HG03558 (cell line): ENCODE measurements around the gene INAFM2.

Experiments used
- ATAC-seq: cut with Tn5 transposase; IDR thresholded peaks from one replicate; pipeline ENCODE4 v1.9.1; 2021; ENCODE audit warnings: moderate number of reproducible peaks; ENCODE audit not compliant: unreplicated experiment; ENCODE audit errors: extremely low read depth

INAFM2 gene

DNA sequence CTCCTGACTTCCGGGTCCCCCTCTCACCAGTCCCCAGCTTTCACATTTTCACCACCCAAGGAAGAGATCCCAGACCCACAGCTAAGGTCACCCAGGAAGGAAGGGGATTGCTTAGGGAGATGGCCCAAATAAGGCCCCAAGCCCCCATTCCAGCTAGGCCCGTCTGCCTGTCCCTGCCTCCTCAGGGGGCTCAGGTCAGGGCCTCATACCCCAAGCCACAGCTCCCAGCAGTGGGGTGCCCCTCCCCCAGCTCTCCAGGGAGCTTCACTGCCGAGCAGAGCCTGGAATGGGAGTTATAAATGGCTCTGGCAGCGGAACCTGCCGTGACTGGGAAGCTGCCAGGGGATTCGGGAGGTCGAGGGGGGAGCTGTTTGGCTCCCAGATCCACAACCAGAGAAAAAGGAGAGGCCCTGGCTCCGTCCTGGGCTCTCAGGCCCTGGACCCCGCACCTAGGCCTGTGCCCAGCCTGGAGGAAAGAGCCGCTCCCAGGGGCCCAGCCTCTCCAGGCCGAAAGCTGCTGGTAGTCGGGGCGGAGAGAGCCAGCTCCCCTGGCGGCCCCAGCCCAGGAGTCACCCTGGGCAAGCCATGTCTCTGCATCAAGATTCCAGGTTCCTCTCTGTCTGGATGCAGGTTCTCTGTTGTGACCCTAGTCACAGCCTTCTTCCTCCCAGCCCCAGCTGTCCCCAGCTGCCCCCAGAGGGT is 16.7 kb downstream of the INAFM2 start:
- no peak for ATAC-seq

DNA sequence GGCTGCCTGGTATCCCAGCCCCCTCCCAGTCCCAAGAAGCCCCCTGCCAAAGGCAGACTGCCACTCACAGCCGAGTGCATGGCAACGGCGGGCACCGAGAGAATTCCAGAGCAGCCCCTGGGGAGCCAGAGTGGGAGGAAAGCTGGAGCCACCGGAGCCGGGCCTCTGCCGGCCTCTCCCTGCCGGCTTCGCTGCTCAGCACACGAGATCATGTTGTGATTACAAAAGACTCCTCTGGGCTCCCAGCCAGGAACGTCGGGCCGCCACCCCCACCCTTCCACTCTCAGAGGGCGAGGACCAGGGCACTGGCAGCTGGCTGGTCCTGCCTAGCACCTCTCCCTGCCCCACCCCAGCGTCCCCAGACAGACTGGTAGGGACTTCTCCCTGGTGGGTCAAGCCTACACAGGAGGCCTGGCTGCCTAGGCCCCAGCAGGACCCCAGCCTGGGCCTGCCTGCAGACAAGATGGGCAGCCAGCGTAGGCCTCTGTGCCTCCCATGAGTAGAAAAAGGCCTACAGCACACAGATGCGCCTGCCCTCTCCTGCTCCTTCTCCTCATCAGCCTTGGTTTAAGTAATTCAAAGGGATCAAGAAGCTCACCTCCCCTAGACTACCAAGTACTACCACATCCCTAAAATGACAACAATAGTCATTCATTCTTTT is 17.4 kb downstream of the INAFM2 start, which contains the start of gene CCDC9B:
CCDC9B (minus strand) TSS at position 200 of the 661 bp plus-strand sequence; CDS start at position 80, 120 bp downstream.
- ATAC-seq, result no peak

DNA sequence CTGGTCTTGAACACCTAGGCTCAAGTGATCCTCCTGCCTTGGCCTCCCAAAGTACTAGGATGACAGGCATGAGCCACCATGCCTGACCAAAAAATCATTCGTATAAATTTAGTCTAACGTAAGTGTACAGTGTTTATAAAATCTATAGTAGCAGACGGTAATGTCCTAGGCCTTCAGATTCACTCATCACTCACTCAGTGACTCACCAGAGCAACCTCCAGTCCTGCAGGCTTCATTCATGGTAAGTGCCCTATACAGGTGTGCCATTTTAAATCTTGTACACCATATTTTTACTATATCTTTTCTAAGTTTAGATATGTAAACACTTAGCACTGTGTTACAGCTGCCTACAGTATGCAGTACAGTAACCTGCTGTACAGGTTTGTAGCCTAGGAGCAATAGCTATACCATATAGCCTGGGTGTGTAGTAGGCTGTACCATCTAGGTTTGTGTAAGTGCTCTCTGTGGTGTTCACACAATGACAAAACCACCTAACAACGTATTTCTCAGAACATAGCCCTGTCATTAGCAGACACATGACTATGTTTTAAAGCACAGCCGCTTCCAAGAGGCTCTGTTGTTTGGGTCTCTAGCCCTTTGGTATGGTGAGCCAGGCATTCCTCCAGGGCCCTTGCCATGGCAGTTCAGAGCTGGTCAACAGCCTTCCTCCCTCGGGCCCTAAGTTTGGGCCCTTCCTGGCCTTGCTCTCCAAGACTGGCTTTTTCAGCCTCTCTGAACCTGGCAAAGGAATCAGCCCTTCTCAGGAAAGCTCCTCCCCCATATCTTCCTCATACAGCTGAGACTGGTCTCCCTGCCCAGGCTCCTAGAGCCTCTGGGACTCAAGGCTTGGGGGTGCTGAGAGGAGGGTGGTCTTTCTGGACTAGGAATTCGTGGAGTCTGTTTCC is 19.2 kb downstream of the INAFM2 start:
- no peak for ATAC-seq

DNA sequence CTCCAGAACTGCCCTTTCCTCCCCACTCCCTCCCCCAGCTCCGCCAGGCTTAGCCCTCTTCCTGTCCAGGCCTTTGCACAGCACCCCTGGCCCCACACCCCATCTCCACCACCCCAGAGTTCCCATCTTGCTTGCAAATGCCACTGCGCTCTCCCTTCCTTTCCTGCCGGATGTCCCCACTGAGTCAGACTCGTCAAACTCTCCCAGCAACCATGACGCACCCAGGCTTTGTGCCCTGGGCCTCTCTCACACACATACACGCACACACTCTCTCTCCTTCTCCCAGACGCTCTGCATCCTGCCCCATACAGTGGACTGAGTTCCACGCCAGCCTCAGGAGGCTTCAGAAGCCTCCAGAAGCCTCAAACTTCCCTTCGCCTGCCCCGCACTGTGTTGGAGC is 20.0 kb downstream of the INAFM2 start:
- ATAC-seq, result no peak

DNA sequence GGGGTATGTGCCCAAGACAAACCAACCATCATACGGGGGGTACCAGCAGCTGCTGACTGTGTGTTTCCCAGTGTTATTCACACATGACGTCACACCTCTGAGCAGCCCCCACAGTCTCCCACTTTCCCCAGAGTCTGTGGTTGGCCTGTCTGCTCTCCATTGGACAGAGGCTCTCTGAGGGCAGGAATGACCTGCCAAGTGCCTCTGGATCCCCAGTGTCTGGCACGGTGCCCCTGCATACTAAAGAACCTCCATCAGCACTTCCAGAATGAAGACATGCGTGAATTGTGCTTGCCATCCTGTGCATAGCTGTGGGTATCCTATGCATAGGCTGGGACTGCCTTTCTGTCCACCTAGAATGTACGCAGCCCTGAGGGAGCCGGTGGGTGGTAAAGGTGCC is 20.7 kb downstream of the INAFM2 start:
- ATAC-seq, result no peak

DNA sequence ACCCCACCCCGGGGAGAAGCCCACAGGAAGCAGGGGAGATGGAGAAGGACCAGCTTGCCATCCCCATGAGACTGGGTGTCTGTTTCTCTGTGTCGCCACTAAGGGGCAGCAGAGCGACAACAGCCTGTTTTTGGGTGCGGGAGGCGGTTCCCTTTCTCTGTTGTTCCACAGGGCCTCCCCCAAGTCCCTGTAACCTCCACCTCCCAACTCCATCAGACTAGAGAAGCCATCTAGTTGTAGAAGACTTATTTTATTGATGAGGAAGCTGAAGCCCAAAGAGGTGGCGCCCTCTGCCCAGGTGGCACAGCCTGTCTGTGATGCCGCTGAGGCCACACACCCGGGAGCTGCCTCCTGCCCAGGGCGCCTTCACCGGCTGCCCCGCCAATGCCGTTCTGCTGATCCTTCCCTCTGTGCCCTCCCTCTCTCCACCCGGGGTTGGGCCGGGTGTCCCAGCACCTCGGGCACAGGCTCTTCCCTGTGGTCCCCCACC is 21.2 kb downstream of the INAFM2 start:
- no peak for ATAC-seq

DNA sequence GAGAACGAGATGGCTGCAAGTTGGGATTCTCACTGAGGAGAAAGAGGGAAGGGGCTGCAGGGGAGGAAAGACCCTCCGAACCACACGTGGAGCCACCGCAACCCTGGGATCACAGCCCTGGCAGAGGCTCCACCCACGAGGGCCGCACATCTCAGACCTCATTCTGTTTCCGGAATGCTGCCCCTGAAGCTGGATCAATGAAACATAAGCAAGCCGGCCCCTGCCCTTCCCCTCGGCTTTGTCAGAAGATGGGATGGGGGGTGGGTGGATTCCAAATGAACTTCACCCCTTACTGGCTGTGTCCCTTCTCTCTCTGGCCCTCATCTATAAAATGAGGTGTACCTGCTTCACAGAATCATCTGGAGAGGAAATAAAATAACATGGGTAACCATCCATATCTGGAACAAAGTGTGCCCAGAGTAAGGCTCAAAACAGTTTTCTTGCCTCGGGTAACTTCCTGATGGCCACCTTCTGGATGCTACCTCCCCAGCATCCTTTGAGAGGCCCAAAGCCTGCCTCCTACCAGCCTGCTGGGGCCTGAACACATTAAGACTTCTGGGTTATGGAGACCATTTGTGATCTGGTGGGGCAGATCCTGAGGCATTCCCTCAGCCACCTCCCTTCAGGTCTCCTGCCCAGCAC is 21.9 kb downstream of the INAFM2 start:
- ATAC-seq, result no peak

DNA sequence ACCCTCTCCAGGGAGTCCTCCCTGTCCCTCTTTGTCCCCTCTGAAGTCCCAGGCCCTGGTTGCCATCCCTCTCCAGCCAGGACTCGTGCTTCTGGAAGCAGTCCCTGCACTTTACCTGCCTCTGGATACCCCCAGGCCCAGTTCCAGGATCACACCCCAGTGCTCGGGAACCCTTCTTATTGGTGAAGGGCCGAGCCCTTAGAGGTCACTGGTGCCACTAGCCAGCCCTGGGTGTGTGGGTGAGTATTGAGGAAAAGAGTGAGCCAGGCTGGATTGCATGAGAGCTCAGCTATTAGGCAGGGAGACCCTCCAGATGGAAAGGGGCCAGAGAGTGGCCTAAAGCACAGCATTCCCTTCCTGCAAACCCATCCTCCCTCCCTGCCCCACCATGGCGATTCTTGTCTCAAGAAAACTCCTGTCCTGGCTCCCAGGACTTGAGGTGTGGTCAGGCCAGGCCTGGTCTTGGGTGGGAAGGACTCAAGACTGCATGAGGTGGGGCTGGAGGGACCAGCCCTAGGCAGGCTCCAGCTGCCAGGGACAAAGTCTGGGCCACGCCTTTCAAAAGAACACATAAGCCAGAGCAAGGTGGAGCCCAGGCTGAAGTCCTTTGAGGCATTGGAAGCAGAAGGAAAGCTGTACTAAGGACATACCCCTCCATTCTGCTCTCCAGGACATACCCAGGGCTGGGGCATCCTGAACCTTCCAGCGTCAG is 22.5 kb downstream of the INAFM2 start:
- no peak for ATAC-seq

DNA sequence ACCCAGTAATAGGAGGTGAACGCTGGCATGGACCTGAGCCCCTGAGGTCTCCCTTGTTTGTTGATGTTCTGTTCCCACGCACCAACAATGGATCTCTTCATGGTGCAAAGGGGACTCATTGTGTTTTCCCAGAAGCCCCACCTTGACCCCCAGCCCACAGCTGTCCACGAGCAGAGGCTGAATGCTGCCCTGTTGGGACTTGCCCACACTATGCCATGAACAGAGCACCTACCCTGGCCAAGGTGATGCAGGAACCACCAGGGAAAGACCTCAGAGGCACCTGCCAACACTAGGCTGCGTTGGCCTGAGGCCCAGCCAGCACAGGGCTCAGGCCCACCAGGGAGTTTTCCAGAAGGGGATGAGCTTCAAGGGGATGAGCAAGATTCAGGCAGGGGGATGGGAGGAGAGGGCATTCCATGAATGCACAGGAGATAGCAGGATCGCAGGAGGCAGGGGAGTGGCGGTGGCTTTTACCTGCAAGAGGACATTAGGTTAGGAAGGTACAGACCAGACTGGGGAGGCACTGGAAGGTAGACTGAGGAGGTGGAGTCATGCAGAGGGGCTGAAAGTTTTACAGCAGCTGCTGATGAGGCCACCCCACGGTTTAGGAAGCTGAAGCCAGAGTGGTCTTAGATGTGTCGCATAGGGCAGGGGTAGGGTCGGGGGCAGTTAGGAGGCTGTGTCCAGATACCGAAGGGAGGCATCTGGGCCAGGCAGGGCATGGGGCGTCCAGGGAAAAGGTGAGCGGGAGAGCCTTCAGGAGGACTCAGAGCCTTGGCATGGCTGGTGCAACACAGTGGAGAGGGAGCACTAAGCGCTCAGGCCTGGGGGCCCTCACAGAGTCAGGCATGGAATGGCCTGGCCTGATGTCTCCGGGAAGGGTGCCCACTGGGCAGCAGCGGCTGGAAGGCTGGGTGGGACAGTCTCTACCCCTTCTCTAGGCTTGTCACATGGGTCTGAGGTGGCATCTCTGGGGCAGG is 23.4 kb downstream of the INAFM2 start:
- no peak for ATAC-seq

DNA sequence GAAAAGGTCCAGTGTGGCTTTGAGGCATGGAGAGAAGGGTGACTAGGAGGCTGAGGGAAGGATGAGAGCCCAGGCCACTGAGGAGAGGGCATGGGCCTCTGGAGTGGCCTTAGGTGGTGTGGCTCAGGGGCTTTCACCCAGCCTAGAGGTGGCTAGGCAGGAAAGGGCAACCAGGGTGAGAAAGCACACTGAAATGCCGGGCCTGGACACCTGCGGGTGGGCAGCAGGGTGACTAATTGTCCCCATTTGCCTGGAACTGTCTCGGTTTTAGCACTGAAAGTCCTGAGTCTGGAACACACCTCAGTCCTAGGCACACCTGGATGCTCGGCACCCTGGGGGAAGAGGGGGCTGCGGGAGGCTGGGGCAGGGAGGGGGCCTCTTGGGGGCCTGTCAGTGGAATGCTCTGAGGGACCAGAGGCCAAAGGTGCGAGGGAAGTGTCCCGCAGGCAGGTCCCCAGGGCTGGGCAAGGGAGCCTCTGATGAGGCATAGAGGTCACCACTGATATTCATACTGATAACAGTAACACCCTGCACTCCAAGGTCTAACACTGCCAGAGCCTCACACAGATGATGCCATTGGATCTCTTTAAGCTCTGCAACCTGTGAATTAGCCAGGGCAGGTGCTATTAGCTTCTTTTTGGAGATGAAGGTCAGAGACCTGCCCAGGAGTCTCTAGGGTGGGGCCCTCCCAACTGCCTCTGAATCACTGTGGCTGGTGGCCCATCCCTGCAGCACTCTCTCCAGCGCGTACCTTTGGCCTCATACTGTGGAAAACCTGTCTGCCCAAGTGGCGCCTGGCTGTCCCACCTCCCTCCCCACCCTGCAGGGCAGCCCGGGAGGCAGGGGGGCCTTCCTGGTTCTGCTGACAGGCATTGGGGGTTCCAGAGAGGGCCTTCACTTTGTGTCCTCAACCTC is 24.3 kb downstream of the INAFM2 start:
- ATAC-seq, result no peak

DNA sequence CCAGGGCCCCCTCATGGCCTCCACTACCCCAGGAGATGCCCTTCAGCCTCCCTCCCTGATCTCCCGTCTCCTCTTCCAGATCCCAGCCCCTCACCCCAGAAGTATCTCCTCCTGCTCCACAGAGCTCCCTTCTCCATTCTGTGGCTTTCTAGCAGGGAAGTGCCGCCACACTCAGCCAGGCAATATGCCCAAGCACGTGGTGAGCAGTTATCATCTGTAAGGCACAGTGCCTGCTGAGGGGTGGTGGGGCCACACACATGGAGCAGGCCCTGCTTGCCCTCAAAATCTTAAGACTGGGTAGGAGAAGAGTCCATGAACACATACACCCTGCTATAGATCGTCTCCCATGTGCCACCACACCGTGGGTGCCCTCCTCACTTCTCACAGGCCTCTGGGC is 25.0 kb downstream of the INAFM2 start:
- ATAC-seq, result no peak

DNA sequence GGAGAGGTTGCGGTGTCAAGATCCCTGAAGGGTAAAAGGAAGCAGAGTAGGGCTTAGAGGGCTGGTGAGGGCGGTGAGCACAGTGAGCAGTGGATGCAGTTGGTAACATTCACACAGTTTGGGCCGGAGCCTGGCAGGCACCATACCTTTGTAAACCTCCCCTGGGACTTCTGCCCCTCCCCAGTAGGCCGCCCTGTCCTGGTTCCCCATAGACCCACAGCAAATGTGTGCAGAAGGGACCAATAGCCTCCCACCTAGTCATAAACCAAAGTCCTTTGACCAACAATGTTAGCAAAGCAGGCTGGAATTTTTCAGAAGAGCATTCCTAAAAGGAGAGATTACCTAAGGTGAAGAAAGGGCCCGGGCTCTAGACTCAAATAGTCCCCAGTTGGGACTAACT is 25.7 kb downstream of the INAFM2 start:
- ATAC-seq, result no peak

DNA sequence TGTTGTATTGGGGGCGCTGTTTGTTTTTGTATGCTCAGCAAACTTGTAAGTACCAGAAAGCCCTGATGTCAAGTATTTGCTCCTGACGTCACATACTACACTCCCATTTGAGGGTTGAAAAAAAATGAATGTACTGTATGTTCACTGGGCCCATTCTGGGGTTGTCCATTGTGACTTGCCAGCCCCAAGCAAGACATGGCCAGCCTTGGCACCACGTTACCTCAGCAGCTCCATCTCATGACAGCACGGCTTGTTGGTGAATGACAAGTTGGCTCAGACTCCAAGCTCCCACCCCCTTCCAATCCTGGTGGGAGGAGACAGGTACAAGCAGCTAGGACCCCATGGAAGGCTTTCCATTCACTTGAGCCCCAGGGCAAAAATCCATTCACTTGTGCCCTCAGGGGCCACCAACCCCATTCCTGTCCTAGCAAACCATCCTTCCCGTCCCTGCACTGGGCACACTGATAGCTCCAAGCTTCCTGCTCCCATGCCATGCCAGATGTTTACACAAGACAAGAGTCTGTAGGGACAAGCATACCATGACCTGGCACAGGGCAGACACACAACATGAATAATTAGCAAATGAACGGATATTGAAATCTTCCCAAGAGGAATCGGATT is 28.9 kb downstream of the INAFM2 start:
- no peak for ATAC-seq

DNA sequence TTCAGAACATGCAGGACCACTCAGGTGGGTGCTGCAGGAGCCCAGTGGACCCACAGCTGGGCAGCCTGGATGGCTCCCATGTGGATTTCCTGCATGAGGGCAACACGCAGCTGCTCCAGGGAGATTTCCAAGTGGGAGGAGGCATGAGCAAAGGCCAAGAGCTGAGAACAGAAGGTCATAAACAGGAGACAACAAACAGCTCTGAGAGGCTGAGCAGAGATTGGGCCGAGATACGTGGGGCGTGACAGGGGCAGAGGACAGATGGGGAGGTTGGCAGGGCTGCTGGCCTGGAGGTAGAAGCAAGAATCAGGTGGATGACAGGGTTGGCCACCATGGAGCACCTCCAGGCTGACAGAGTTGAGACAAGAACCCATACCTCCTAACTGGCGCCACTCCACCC is 30.2 kb downstream of the INAFM2 start:
- ATAC-seq, result no peak

DNA sequence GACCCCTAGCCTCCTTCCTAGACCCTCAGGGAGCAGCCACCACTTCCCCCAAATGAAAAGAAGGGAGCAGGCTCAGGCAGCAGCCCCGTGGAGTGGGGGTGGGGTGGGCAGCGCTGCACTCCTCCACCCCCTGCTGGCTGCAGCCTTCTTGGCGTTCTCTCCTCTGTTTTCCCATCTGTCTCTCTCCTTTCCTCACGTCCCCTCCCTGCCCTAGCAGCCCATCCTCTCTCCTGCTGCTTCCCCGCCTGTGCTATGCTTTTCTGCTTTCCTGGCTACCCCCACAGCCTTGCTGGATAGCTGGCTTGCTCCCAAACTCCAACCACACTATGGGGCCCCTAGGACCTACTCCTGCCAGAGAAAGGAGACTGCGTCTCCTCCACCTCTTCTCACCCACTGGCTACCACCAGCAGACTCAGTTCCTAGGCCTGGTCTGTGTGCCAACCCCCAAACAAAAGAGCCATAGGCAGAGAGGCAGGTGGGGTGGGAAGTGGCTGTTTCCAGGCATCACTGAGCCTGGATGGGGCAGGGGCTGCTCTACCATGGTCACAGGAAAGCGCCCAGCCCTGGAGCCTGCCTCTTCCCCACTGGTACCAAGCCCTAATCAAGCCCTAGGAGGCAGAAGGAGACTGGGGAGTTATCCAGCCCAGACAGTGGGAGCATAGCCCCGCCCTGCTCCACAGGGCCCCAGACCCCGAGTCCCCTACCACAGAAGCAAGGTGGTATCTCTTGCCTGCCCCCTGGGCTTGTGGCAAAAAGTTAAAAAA is 31.1 kb downstream of the INAFM2 start:
- ATAC-seq, result no peak

DNA sequence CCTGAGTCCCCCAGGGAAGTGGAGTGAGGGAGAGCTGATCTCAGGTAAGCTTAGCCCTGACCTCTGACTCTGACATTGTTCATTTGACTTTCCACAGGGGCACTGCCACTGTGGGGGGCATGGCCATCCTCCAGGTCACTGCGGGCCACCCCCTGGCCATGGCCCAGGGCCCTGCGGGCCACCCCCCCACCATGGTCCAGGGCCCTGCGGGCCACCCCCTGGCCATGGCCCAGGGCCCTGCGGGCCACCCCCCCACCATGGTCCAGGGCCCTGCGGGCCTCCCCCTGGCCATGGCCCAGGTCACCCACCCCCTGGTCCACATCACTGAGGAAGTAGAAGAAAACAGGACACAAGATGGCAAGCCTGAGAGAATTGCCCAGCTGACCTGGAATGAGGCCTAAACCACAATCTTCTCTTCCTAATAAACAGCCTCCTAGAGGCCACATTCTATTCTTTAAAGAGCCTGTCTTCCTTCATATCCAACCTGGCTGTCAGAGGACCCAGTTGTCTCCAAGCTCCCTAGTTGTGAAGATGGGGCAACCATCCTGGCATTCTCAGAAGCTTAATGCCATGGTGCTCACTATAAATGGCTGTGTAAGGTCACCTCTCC is 32.6 kb downstream of the INAFM2 start:
- ATAC-seq, result no peak
